Small intestine (tissue), 7 donors: ENCODE data around the gene SLC35C1. TPM values are rescaled to one million over a fixed set of nuclear protein-coding genes. Genes with fewer than 3 reads are reported as not detected.

Experiments
- DNase-seq, 2 donors: peaks; one replicate each; pipeline versions ENCODE4 v3.0.0 to v3.0.0-alpha.2; 2013
- FAIRE-seq: peaks from 2 replicates; lab custom pipeline; 2012; peaks lifted over from hg19 to GRCh38; lab: Jason Lieb, UNC
- H3K27ac ChIP-seq, 3 donors: one replicate each; pipeline ENCODE4 v1.5.1; 2013; ENCODE audit warnings: low read length in 2 of 3, mild to moderate bottlenecking in 2 of 3, control low read depth in 1 of 3, inconsistent platforms in 1 of 3, low read depth in 1 of 3, moderate library complexity in 1 of 3
- H3K27me3 ChIP-seq, 3 donors: one replicate each; pipeline ENCODE4 v1.6.1; 2013; ENCODE audit warnings: low read length in 3 of 3, inconsistent platforms in 1 of 3; ENCODE audit not compliant: control insufficient read depth in 3 of 3, insufficient read depth in 3 of 3
- H3K36me3 ChIP-seq, 3 donors: one replicate each; pipeline ENCODE4 v1.6.1; 2013; ENCODE audit warnings: low read length in 3 of 3, inconsistent platforms in 1 of 3, low read depth in 1 of 3, mild to moderate bottlenecking in 1 of 3, moderate library complexity in 1 of 3; ENCODE audit not compliant: control insufficient read depth in 3 of 3, insufficient read depth in 2 of 3
- H3K4me1 ChIP-seq, 3 donors: one replicate each; pipeline ENCODE4 v1.6.1; 2013; ENCODE audit warnings: low read length in 2 of 3, inconsistent platforms in 1 of 3, low read depth in 1 of 3, mild to moderate bottlenecking in 1 of 3, moderate library complexity in 1 of 3; ENCODE audit not compliant: control insufficient read depth in 3 of 3, insufficient read depth in 2 of 3
- H3K4me3 ChIP-seq, 3 donors: one replicate each; pipeline ENCODE4 v1.5.1; 2013; ENCODE audit warnings: low read length in 3 of 3, control low read depth in 1 of 3, inconsistent platforms in 1 of 3, low read depth in 1 of 3, mild to moderate bottlenecking in 1 of 3, moderate library complexity in 1 of 3
- H3K9me3 ChIP-seq, 2 donors: one replicate each; pipeline ENCODE4 v1.6.1; 2013; ENCODE audit warnings: low read depth in 1 of 2, low read length in 1 of 2; ENCODE audit not compliant: control insufficient read depth in 2 of 2, insufficient read depth in 1 of 2
- WGBS, 3 donors: extraction: QIAGEN DNeasy Blood & Tissue Kit; methylation state at CpG; one replicate each; pipeline ENCODE4 v1.1.7; 2013; 5-methylcytosine and 5-hydroxymethylcytosine counted together
- polyA plus RNA-seq, 4 donors: library from polyadenylated mRNA; stranded (reverse) in 3 of 4; unstranded in 1 of 4; fragments of 200-250 nt in 3 of 4; fragments of 120-200 nt in 1 of 4; gene quantifications; one replicate each; pipeline versions ENCODE4 v1.2.1 to v1.2.3, GENCODE V29; 2013
- donor health status: healthy with polysubstance abuse.
- donor health status: control.
- donor health status: control.
- donor health status: Bipolar disorder and iron deficiency.
- donor health status: healthy.

Gene SLC35C1
- polyA plus RNA-seq, 4 donors: 12.3 to 35.2 (median 23.4) TPM

- 35 to 48% (median 42%) methylated on average over 2 of the region's 2 CpGs for WGBS, 3 donors
- FAIRE-seq (no peak), DNase-seq (peak in 1 of 2 donors; percentile 28)
- Histone ChIP-seq H3K4me1 (peaks cover 0 to 12% (median 7%) of the 10 kb centered on the region in 3 donors), H3K4me3 (no peak overlapping the region), H3K9me3 (no peaks in the 10 kb centered on the region), H3K27ac (peak overlapping the region in 2 of 3 donors; percentile 74 to 84), H3K36me3 (peaks cover 7 to 68% (median 17%) of the 10 kb centered on the region in 3 donors), H3K27me3 (no peaks in the 10 kb centered on the region)
Measured at GRCh38 chr11:45857961-45858474, 53.1 kb downstream of the SLC35C1 start.

DNA sequence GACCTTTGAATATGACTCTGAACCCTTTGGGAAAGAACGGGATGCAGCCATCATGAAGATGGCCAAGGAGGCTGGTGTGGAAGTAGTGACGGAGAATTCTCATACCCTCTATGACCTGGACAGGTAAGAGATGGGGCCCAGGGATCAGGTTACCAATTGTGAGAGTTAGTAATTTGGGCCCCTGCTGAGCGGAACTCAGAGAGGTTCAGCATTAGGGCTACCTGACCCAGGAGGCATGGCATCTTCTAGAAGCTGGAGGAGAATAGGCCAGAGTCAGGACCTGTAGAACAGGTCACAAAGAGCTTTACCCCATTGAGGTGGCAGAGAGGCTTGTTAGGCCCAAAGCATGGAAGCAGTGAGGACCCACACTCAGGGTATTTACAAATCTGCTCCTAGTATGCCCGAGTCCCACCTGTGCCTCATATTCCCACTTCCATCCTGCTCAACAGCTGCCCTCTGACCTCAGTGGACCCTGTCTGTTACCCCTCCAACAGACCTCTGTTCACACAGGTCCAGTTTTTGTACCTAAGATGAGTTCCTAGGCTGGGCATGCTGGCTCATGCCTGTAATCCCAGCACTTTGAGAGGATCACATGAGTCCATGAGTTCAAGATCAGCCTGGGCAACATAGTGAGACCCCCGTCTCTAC, 53.9 kb downstream of the SLC35C1 start:
- H3K4me1 ChIP-seq: peaks cover 0 to 11% (median 7%) of the 10 kb centered on the region in 3 donors
- no peak for FAIRE-seq

GRCh38 chr11:45859661-45860140, 54.8 kb downstream of the SLC35C1 start:
- DNase-seq: peak; percentile 52 to 89
- no peaks in the 10 kb centered on the region for H3K9me3 ChIP-seq
- H3K27me3 ChIP-seq: no peaks in the 10 kb centered on the region
- WGBS, 3 donors: 16 to 35% (median 32%) methylated on average over 12 of the region's 12 CpGs
- no peak for FAIRE-seq
- H3K4me1 ChIP-seq: peaks cover 0 to 9% (median 7%) of the 10 kb centered on the region in 3 donors
- H3K4me3 ChIP-seq: no peak overlapping the region
- H3K27ac ChIP-seq: peak overlapping the region; percentile 27 to 84 (median 74)
- peaks cover 7 to 74% (median 22%) of the 10 kb centered on the region in 3 donors for H3K36me3 ChIP-seq

More for the DNA sequence above, 53.9 kb downstream of the SLC35C1 start:
- Histone ChIP-seq H3K4me3 (no peak overlapping the region), H3K27me3 (no peaks in the 10 kb centered on the region), H3K9me3 (no peaks in the 10 kb centered on the region), H3K27ac (peak overlapping the region; percentile 5 to 84 (median 74)), H3K36me3 (peaks cover 7 to 69% (median 22%) of the 10 kb centered on the region in 3 donors)
- no peak for DNase-seq
- 71 to 81% (median 74%) methylated on average over 5 of the region's 5 CpGs for WGBS, 3 donors

DNA sequence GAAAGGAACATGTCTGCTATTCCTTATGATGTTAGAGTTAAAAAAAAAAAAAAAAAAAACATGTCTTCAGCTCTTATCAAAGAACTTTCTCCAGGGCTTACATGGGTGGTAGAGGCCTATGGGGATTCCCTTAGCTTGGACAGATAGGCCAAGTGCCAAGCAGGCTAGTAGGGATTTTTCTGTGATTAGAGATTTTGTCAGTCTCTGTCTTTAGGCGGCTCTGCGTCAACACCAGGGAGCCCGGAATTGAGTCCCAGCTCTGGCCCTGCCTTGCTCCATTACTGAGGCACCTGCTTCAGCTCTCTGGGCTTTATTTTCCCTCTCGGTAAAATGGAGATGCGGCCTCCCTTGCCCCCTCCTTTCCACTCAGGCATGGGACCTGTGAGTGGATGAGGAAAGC, 55.4 kb downstream of the SLC35C1 start:
- no peaks in the 10 kb centered on the region for H3K9me3 ChIP-seq
- H3K36me3 ChIP-seq: peaks cover 7 to 73% (median 23%) of the 10 kb centered on the region in 3 donors
- 90 to 92% (median 90%) methylated on average over 5 of the region's 5 CpGs for WGBS, 3 donors
- H3K4me3 ChIP-seq: no peak overlapping the region
- FAIRE-seq: no peak
- no peaks in the 10 kb centered on the region for H3K27me3 ChIP-seq
- DNase-seq: no peak
- peak overlapping the region in 2 of 3 donors; percentile 24 to 74 for H3K27ac ChIP-seq
- peaks cover 0 to 9% (median 7%) of the 10 kb centered on the region in 3 donors for H3K4me1 ChIP-seq

DNA sequence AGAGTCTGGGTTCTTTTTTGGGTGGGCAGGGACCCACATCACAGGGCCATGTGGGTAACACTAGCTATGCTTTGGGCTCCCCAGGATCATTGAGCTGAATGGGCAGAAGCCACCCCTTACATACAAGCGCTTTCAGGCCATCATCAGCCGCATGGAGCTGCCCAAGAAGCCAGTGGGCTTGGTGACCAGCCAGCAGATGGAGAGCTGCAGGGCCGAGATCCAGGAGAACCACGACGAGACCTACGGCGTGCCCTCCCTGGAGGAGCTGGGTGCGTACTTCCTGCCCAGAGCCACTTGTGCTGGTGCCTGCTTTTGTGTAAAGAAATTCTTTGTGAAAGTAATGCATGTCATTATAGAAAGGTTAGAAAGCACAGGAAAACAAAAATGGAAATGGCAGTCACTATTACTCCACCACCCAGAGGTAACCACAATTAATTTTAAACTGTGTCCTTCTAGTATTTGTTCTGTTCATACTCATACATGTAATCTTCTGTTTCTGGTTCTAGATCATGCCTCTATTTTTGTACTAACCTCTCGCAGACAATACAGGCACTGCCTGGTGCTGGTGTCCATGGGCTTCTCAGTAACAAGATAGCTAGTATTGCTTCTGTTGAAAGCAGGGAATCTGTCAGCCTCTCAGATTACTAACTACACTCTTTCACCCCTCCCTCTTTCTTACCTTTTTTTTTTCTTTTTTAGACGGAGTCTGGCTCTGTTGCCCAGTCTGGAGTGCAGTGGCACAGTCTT, 56.0 kb downstream of the SLC35C1 start:
- Histone ChIP-seq H3K9me3 (no peaks in the 10 kb centered on the region), H3K27me3 (no peaks in the 10 kb centered on the region), H3K4me1 (peaks cover 0 to 9% (median 7%) of the 10 kb centered on the region in 3 donors), H3K36me3 (peaks cover 4 to 75% (median 25%) of the 10 kb centered on the region in 3 donors), H3K27ac (peak overlapping the region in 1 of 3 donors; percentile 74), H3K4me3 (no peak overlapping the region)
- DNase-seq (no peak), FAIRE-seq (no peak)
- 84 to 97% (median 88%) methylated on average over 10 of the region's 10 CpGs for WGBS, 3 donors

Other genes starting within 250 kb of the SLC35C1 start
- gene CHST1, start 139.5 kb upstream of the SLC35C1 start, polyA plus RNA-seq: 1 to 10 TPM in 2 of 4 donors, under 1 TPM in 1, not detected in 1; 0.27 to 2.2 (median 1.1) TPM
- gene CRY2, start 42.3 kb downstream of the SLC35C1 start, polyA plus RNA-seq: 10 to 100 TPM in 2 of 4 donors, 1 to 10 TPM in 2; 6.7 to 23.1 (median 10.1) TPM
- gene MAPK8IP1, start 80.5 kb downstream of the SLC35C1 start, polyA plus RNA-seq: 1 to 10 TPM; 1.3 to 6.1 (median 1.9) TPM
- under 1 TPM in 2 of 4 donors, not detected in 2; 0.18 to 0.19 TPM for gene FREY1, start 102.1 kb downstream of the SLC35C1 start, polyA plus RNA-seq
- gene PEX16, start 112.7 kb downstream of the SLC35C1 start, polyA plus RNA-seq: 10 to 100 TPM; 22.1 to 74.0 (median 58.5) TPM
- gene LARGE2, start 117.5 kb downstream of the SLC35C1 start, polyA plus RNA-seq: 10 to 100 TPM in 1 of 4 donors, 1 to 10 TPM in 1, under 1 TPM in 2; 0.22 to 10.7 (median 1.9) TPM